RWPE1 (cell line): ENCODE measurements around the gene MAN1A1.

Experiments used
- CTCF ChIA-PET: fragments of 350-600 bp; sonication (Branson Sonifier 250); formaldehyde crosslinking; extraction: SDS; loops from one replicate; lab custom pipeline; 2021; lab: Yijun Ruan, JAX
- POLR2A ChIA-PET: fragments of 400-600 bp; formaldehyde crosslinking; extraction: SDS; loops from one replicate; lab custom pipeline; 2020; ENCODE audit warnings: antibody characterized with exemption; ENCODE audit not compliant: low non-redundant PET; lab: Yijun Ruan, JAX
- DNase-seq: peaks from one replicate; pipeline ENCODE4 v3.0.0; 2012; ENCODE audit warnings: low spot score
- H3K27ac ChIP-seq: fragments of 450-650 bp; 2 replicates; pipeline ENCODE4 v1.5.1; 2017
- CTCF ChIP-seq: fragments of 450-650 bp; conservative IDR thresholded peaks from 2 replicates; pipeline ENCODE4 v1.5.1; 2017; ENCODE audit warnings: low read depth, mild to moderate bottlenecking

MAN1A1 gene

GRCh38 chr6:119218548-119218947 is 131.0 kb downstream of the MAN1A1 start:
- no peak for DNase-seq
- POLR2A ChIA-PET: no interaction called here
- CTCF ChIA-PET: interaction anchor here (1.0 kb wide), 1 partner anchor 89 kb away, joined by 3 read pairs; no protein-coding TSS in a partner anchor
- H3K27ac ChIP-seq: no peak overlapping the region
- TF ChIP-seq CTCF: no peak

GRCh38 chr6:119215885-119216590 is 133.5 kb downstream of the MAN1A1 start:
- ChIA-PET POLR2A (no interaction called here), CTCF (no interaction called here)
- no peak overlapping the region for H3K27ac ChIP-seq
- no peak for DNase-seq
- no peak for TF ChIP-seq CTCF

GRCh38 chr6:119215309-119215708 is 134.3 kb downstream of the MAN1A1 start:
- POLR2A ChIA-PET: no interaction called here

GRCh38 chr6:119210596-119210995 is 139.0 kb downstream of the MAN1A1 start:
- ChIA-PET POLR2A (no interaction called here), CTCF (interaction anchor here (0.9 kb wide), 1 partner anchor 81 kb away, joined by 3 read pairs; no protein-coding TSS in a partner anchor)
- TF ChIP-seq CTCF: no peak
- H3K27ac ChIP-seq: no peak overlapping the region
- no peak for DNase-seq

More at GRCh38 chr6:119215309-119215708, 134.3 kb downstream of the MAN1A1 start:
- DNase-seq: no peak
- H3K27ac ChIP-seq: no peak overlapping the region
- CTCF ChIA-PET: no interaction called here
- TF ChIP-seq CTCF: no peak

GRCh38 chr6:119209452-119210205 is 139.9 kb downstream of the MAN1A1 start:
- TF ChIP-seq CTCF: no peak
- POLR2A ChIA-PET: no interaction called here
- H3K27ac ChIP-seq: no peak overlapping the region
- DNase-seq: no peak
- CTCF ChIA-PET: interaction anchor here (0.5 to 0.6 kb wide), 2 partner anchors 14 kb away, joined by 3 read pairs; no protein-coding TSS in a partner anchor

GRCh38 chr6:119207971-119208725 is 141.4 kb downstream of the MAN1A1 start:
- no peak for DNase-seq
- H3K27ac ChIP-seq: no peak overlapping the region
- POLR2A ChIA-PET: no interaction called here
- CTCF ChIA-PET: no interaction called here
- TF ChIP-seq CTCF: no peak
